HepG2 (cell line): ENCODE data around the gene TMEM132D. TPM values are rescaled to one million over a fixed set of nuclear protein-coding genes. Genes with fewer than 3 reads are reported as not detected.

Experiments
- ATAC-seq: fragments of 200-7000 bp; cut with Tn5 transposase; 3 replicates; pipeline ENCODE4 v1.9.1; 2020; ENCODE audit warnings: mild to moderate bottlenecking, moderate library complexity
- BruUV-seq: library from RNA; stranded (reverse); fragments of 400-500 nt; replicated peaks from 2 replicates; lab custom pipeline; 2021; lab: Mats Ljungman, UMichigan
- CTCF ChIA-PET: fragments of 300-600 bp; formaldehyde crosslinking; extraction: SDS; loops from one replicate; lab custom pipeline; 2021; ENCODE audit warnings: low total read pairs, inconsistent platforms, low intra/inter-chr PET ratio; lab: Yijun Ruan, JAX
- POLR2A ChIA-PET: fragments of 350-600 bp; sonication (Branson Sonifier 250); formaldehyde crosslinking; loops from one replicate; lab custom pipeline; 2020; ENCODE audit warnings: antibody characterized with exemption, inconsistent platforms; lab: Yijun Ruan, JAX
- DNase-seq: peaks from one replicate; pipeline ENCODE4 v3.0.0-alpha.2; 2015; ENCODE audit warnings: low spot score
- FAIRE-seq: peaks from 3 replicates; lab custom pipeline; 2011; peaks lifted over from hg19 to GRCh38; lab: Jason Lieb, UNC
- H2AFZ ChIP-seq: one replicate; pipeline ENCODE4 v1.6.1; 2011; ENCODE audit warnings: low read length, inconsistent platforms
- H3K27ac ChIP-seq: fragments of 300-600 bp; 3 replicates; pipeline ENCODE4 v1.8.0; 2011; ENCODE audit warnings: mixed run types, mild to moderate bottlenecking, mixed read lengths, low read length, inconsistent platforms; ENCODE audit not compliant: insufficient read depth; ENCODE audit errors: extremely low read length
- H3K27me3 ChIP-seq, 2 experiments: fragments of 200-600 bp in 1 of 2; 2 replicates in 1 of 2; 3 replicates in 1 of 2; pipeline versions ENCODE4 v1.6.0 to v1.8.0; 2011; ENCODE audit warnings: low read length in 2 of 2, mild to moderate bottlenecking in 2 of 2, moderate library complexity in 2 of 2, inconsistent platforms in 1 of 2; ENCODE audit not compliant: insufficient read depth in 2 of 2, control insufficient read depth in 1 of 2
- H3K36me3 ChIP-seq, 2 experiments: fragments of 200-600 bp in 1 of 2; replicated peaks in 1 of 2; 2 replicates in 1 of 2; 3 replicates in 1 of 2; pipeline versions ENCODE4 v1.5.1 to v1.8.0; 2011; ENCODE audit warnings: low read length in 2 of 2, inconsistent platforms in 1 of 2; ENCODE audit not compliant: insufficient read depth in 2 of 2, control insufficient read depth in 1 of 2
- H3K4me1 ChIP-seq: 2 replicates; pipeline ENCODE4 v1.5.1; 2012; ENCODE audit warnings: low read length, inconsistent platforms; ENCODE audit not compliant: insufficient read depth
- H3K4me2 ChIP-seq: 2 replicates; pipeline ENCODE4 v1.6.0; 2011; ENCODE audit warnings: low read depth, low read length, inconsistent platforms
- H3K4me3 ChIP-seq, 3 experiments: fragments of 200-600 bp in 1 of 3; sonication (generic), shearing (Covaris generic) in 1 of 3; replicated peaks in 1 of 3; 2 replicates each; pipeline ENCODE4 v1.5.1; 2011 to 2016; ENCODE audit warnings: low read length in 3 of 3, inconsistent platforms in 2 of 3, low read depth in 2 of 3, mild to moderate bottlenecking in 2 of 3, control low read depth in 1 of 3, mixed read lengths in 1 of 3; ENCODE audit not compliant: insufficient read depth in 1 of 3
- H3K79me2 ChIP-seq: one replicate; pipeline ENCODE4 v1.6.1; 2011; ENCODE audit warnings: low read length, inconsistent platforms; ENCODE audit not compliant: insufficient read depth
- H3K9ac ChIP-seq: 2 replicates; pipeline ENCODE4 v1.6.0; 2011; ENCODE audit warnings: mild to moderate bottlenecking, low read depth, low read length, inconsistent platforms; ENCODE audit not compliant: insufficient read depth
- H3K9me3 ChIP-seq: 2 replicates; pipeline ENCODE4 v1.5.1; 2012; ENCODE audit warnings: mild to moderate bottlenecking, low read length
- H4K20me1 ChIP-seq: 2 replicates; pipeline ENCODE4 v1.6.0; 2011; ENCODE audit warnings: inconsistent platforms, mild to moderate bottlenecking, low read length, moderate library complexity; ENCODE audit not compliant: insufficient read depth
- E2F1 ChIP-seq: sonication (generic); formaldehyde crosslinking; IDR thresholded peaks from 2 replicates; pipeline ENCODE4 v1.5.0; 2020; ENCODE audit warnings: missing genetic modification reagents
- HOXA3 ChIP-seq: sonication (generic); formaldehyde crosslinking; IDR thresholded peaks from 2 replicates; pipeline ENCODE4 v1.5.0; 2020; ENCODE audit warnings: missing genetic modification reagents
- KAT7 ChIP-seq: IDR thresholded peaks from 2 replicates; pipeline ENCODE4 v1.6.1; 2018; ENCODE audit warnings: borderline replicate concordance, missing compliant biosample characterization
- PHF20 ChIP-seq: sonication (generic); formaldehyde crosslinking; IDR thresholded peaks from 2 replicates; pipeline ENCODE4 v1.5.0; 2020; ENCODE audit warnings: mild to moderate bottlenecking, missing genetic modification reagents
- POLR2A ChIP-seq, 2 experiments: IDR thresholded peaks; 2 replicates each; pipeline ENCODE4 v1.6.1; 2011; ENCODE audit warnings: low read depth in 2 of 2, low read length in 2 of 2, mild to moderate bottlenecking in 1 of 2, moderate library complexity in 1 of 2; ENCODE audit not compliant: insufficient read depth in 1 of 2
- RBM39 ChIP-seq: fragments of 200-400 bp; formaldehyde crosslinking; IDR thresholded peaks from one replicate; pipeline ENCODE4 v1.6.1; 2018; ENCODE audit warnings: antibody characterized with exemption, mild to moderate bottlenecking, low read depth, low read length; ENCODE audit not compliant: poor library complexity, severe bottlenecking
- RNF2 ChIP-seq: fragments of 450-650 bp; conservative IDR thresholded peaks from 2 replicates; pipeline ENCODE4 v1.6.1; 2016; ENCODE audit warnings: low read depth
- TOE1 ChIP-seq: sonication (generic); formaldehyde crosslinking; IDR thresholded peaks from 2 replicates; pipeline ENCODE4 v1.4.0; 2020; ENCODE audit warnings: mild to moderate bottlenecking, missing genetic modification reagents
- ZC3H13 ChIP-seq: sonication (generic); formaldehyde crosslinking; IDR thresholded peaks from 2 replicates; pipeline ENCODE4 v1.8.1; 2023; ENCODE audit warnings: mild to moderate bottlenecking, missing genetic modification reagents, moderate library complexity
- ZKSCAN1 ChIP-seq: fragments of 150-350 bp; IDR thresholded peaks from 2 replicates; pipeline ENCODE4 v1.6.1; 2014; ENCODE audit warnings: low read length
- ZNF121 ChIP-seq: sonication (generic); formaldehyde crosslinking; IDR thresholded peaks from 2 replicates; pipeline ENCODE4 v1.5.0; 2020; ENCODE audit warnings: mild to moderate bottlenecking, missing genetic modification reagents
- ZNF234 ChIP-seq: sonication (generic); formaldehyde crosslinking; conservative IDR thresholded peaks from 2 replicates; pipeline ENCODE4 v1.5.1; 2020; ENCODE audit warnings: mild to moderate bottlenecking, missing genetic modification reagents
- ZNF710 ChIP-seq: sonication (generic); formaldehyde crosslinking; IDR thresholded peaks from 2 replicates; pipeline ENCODE4 v1.5.0; 2020; ENCODE audit warnings: mild to moderate bottlenecking, missing genetic modification reagents, borderline replicate concordance
- WGBS: methylation state at CpG from one replicate; pipeline ENCODE4 v1.1.6; 2017; ENCODE audit warnings: low lambda C conversion rate; 5-methylcytosine and 5-hydroxymethylcytosine counted together
- in situ Hi-C: cut with HindIII; loops from 2 replicates; pipeline ENCODE4 v1.10.0; 2017; ENCODE audit warnings: low pct_unique_long_range_greater_than_20kb; ENCODE audit not compliant: extremely low pct_ligation_motif_present
- intact Hi-C: fragments of 100-400 bp; cut with micrococcal nuclease; formaldehyde crosslinking; loops from one replicate; pipeline ENCODE4 v1.10.0; 2022; ENCODE audit not compliant: unreplicated experiment
- polyA plus RNA-seq, 8 experiments: library from polyadenylated mRNA; depleted of rRNA in 3 of 8; stranded (reverse) in 7 of 8; unstranded in 1 of 8; fragments of >200 nt; fragmentation: Illumina TruSeq in 4 of 8; extraction: Trizol in 4 of 8; gene quantifications; 2 replicates each; pipeline versions ENCODE4 v1.2.1 to v1.2.3, GENCODE V29; 2011 to 2016; ENCODE audit warnings: low read depth in 4 of 8, missing spikeins in 1 of 8, mixed read lengths in 1 of 8; ENCODE audit not compliant: insufficient read depth in 1 of 8
- total RNA-seq, 5 experiments: library from RNA; depleted of rRNA; stranded (reverse); fragments of >200 nt; fragmentation: Illumina TruSeq; extraction: Trizol; gene quantifications; 2 replicates each; pipeline ENCODE4 v1.2.3, GENCODE V29; 2016; ENCODE audit warnings: low read depth in 1 of 5

TMEM132D gene
- total and polyA plus RNA-seq, 2 of the 13 experiments (the other 11 are each of a cell fraction or from before 2014, with no cell fraction given) = not detected

GRCh38 chr12:129337413-129337812 is 566.4 kb downstream of the TMEM132D start:
- H3K36me3 ChIP-seq = no peaks in the 10 kb centered on the region
- H3K4me3 ChIP-seq = no peak overlapping the region
- no peaks in the 10 kb centered on the region for H4K20me1 ChIP-seq
- in situ Hi-C loops (no loop called here), intact Hi-C loops (no loop called here)
- H3K4me1 ChIP-seq = no peaks in the 10 kb centered on the region
- no peak overlapping the region for H3K27ac ChIP-seq
- WGBS = 32% methylated on average over 17 of the region's 17 CpGs
- peaks cover 10% of the 10 kb centered on the region for H3K9me3 ChIP-seq
- FAIRE-seq (no peak), DNase-seq (no peak)
- H3K79me2 ChIP-seq = no peaks in the 10 kb centered on the region
- no peak overlapping the region for H2AFZ ChIP-seq
- POLR2A ChIA-PET = no interaction called here
- no peak overlapping the region for H3K4me2 ChIP-seq
- no peak overlapping the region for H3K9ac ChIP-seq
- no peaks in the 10 kb centered on the region; a peak in 1 of 5 replicates for H3K27me3 ChIP-seq
- TF ChIP-seq ZC3H13 (CRISPR knock-in tag) (no peak), ZKSCAN1 (no peak), PHF20 (CRISPR knock-in tag) (no peak), ZNF710 (CRISPR knock-in tag) (no peak), ZNF234 (CRISPR knock-in tag) (no peak), TOE1 (CRISPR knock-in tag) (no peak), POLR2A (IDR thresholded peaks at IDR 0.05; ENCODE audit: insufficient read depth in 1 of 2, low read depth in 2 of 2, low read length in 2 of 2) (no peak), HOXA3 (no peak), RNF2 (no peak), RBM39 (no peak), E2F1 (CRISPR knock-in tag) (no peak), KAT7 (CRISPR knock-in tag) (no peak), ZNF121 (CRISPR knock-in tag) (no peak)
- TF ChIP-seq, all 625 proteins: peak for 0
- CTCF ChIA-PET = no interaction called here
- no TSS peak for BruUV-seq
- no peak for ATAC-seq
